ENCODE measurements around the gene DLG2. TPM values are rescaled to one million over a fixed set of nuclear protein-coding genes. Genes with fewer than 3 reads are reported as not detected.
A peak's percentile ranks its signal among the peaks of the same experiment; 100 is the strongest.
"Not testable (repeated sequence)": the region's sequence is repeated elsewhere in the genome, so short reads cannot be mapped to it uniquely, and the experiment has no call there.

The DLG2 gene
- total RNA-seq, 4 donors from 2014 or later = 2.9 to 30.2 (median 22.6) TPM

DNA sequence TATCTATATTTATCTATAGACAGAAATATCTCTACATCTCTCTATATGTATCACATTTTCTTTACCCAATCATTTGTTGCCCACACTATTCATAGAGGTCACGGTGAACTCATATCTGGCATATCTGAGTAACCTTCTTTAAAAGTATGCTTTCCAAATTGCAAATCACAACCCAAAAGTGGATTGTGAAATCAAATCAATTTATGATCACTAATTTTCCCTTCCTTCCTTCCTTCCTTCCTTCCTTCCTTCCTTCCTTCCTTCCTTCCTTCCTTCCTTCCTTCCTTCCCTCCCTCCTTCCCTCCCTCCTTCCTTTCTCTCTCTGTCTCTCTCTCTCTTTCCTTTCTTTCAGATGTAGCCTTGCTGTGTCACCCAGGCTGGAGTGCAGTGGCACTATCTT lies 1893.0 kb downstream of the DLG2 start:
- DNase-seq = no peak
- H3K4me3 ChIP-seq = no peak overlapping the region
- H3K27me3 ChIP-seq = no peaks in the 10 kb centered on the region
- no peaks in the 10 kb centered on the region for H3K4me1 ChIP-seq
- intact Hi-C loops (cut with DNase I; ENCODE audit: low total_unique reads) = no loop called here
- no peaks in the 10 kb centered on the region for H3K9me3 ChIP-seq
- no peak for TF ChIP-seq POLR2A (IDR thresholded peaks at IDR 0.05)
- TF ChIP-seq, protein P1, sequence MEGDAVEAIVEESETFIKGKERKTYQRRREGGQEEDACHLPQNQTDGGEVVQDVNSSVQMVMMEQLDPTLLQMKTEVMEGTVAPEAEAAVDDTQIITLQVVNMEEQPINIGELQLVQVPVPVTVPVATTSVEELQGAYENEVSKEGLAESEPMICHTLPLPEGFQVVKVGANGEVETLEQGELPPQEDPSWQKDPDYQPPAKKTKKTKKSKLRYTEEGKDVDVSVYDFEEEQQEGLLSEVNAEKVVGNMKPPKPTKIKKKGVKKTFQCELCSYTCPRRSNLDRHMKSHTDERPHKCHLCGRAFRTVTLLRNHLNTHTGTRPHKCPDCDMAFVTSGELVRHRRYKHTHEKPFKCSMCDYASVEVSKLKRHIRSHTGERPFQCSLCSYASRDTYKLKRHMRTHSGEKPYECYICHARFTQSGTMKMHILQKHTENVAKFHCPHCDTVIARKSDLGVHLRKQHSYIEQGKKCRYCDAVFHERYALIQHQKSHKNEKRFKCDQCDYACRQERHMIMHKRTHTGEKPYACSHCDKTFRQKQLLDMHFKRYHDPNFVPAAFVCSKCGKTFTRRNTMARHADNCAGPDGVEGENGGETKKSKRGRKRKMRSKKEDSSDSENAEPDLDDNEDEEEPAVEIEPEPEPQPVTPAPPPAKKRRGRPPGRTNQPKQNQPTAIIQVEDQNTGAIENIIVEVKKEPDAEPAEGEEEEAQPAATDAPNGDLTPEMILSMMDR (IDR thresholded peaks at IDR 0.05) = no peak
- no peak overlapping the region for H3K27ac ChIP-seq
- H3K36me3 ChIP-seq = no peaks in the 10 kb centered on the region

DNA sequence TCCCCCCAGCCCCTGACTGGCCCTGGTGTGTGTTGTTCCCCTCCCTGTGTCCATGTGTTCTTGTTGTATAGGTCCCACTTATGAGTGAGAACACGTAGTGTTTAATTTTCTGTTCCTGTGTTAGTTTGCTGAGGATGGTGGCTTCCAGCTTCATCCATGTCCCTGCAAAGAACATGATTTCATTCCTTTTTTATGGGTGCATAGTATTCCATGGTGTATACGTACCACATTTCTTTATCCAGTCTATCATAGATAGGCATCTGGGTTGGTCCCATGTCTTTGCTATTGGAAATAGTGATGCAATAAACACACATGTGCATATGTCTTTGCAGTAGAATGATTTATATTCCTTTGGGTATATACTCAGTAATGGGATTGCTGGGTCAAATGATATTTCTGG lies 1895.9 kb downstream of the DLG2 start:
- H3K9me3 ChIP-seq; H3K27me3 ChIP-seq; H3K27ac ChIP-seq; DNase-seq; H3K36me3 ChIP-seq; intact Hi-C loops (cut with DNase I; ENCODE audit: low total_unique reads); H3K4me3 ChIP-seq; H3K4me1 ChIP-seq: not testable (repeated sequence)

DNA sequence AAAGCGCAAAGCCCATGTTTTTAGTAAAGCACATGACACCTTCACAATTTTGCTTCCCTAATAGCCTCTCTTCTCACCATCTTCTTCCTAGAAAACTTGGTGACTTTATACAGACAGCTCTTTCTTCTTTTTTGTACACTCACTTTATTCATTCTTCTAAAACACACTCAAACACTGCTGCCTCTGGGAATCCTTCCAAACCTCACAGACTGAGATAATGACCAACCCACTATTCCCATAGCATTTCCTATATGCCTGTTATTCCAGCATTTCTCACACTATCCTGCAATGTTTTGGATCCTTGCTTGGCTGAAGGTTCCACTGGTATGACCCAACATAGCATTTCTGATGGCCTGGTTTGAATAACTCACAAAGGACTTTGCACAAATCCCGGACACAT lies 1898.9 kb downstream of the DLG2 start:
- Histone ChIP-seq H3K27me3 (no peaks in the 10 kb centered on the region), H3K9me3 (no peaks in the 10 kb centered on the region), H3K36me3 (no peaks in the 10 kb centered on the region), H3K27ac (no peak overlapping the region), H3K4me3 (no peak overlapping the region), H3K4me1 (no peaks in the 10 kb centered on the region)
- intact Hi-C loops (cut with DNase I; ENCODE audit: low total_unique reads) = no loop called here
- DNase-seq = no peak
- no peak for TF ChIP-seq POLR2A (IDR thresholded peaks at IDR 0.05)
- TF ChIP-seq, protein P1 (IDR thresholded peaks at IDR 0.05) = no peak

DNA sequence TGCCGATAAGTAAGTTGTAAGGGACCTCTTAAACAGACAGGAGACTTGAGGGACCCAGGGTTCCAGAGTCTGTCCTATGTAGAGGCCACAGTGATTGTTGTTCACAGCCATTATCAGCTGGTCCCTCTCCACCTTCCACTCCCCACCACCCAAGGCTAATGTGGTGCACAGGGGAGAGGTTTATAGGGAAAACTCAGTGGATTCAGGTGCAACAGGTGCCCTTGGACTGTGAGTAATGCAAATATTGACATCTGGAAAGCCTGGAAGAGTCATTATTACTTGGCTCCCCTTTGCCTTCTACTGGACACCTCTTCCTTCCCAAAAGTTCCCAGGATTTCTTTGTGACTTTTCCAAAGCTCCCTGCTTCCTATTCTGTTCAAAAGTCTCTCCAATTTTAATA lies 1899.9 kb downstream of the DLG2 start:
- DNase-seq = no peak
- no peak overlapping the region for H3K27ac ChIP-seq
- H3K9me3 ChIP-seq = no peaks in the 10 kb centered on the region
- no peak overlapping the region for H3K4me3 ChIP-seq
- no peaks in the 10 kb centered on the region for H3K4me1 ChIP-seq
- no peaks in the 10 kb centered on the region for H3K36me3 ChIP-seq
- TF ChIP-seq, protein P1 (IDR thresholded peaks at IDR 0.05) = no peak
- no peak for TF ChIP-seq POLR2A (IDR thresholded peaks at IDR 0.05)
- H3K27me3 ChIP-seq = no peaks in the 10 kb centered on the region
- intact Hi-C loops (cut with DNase I; ENCODE audit: low total_unique reads) = no loop called here

DNA sequence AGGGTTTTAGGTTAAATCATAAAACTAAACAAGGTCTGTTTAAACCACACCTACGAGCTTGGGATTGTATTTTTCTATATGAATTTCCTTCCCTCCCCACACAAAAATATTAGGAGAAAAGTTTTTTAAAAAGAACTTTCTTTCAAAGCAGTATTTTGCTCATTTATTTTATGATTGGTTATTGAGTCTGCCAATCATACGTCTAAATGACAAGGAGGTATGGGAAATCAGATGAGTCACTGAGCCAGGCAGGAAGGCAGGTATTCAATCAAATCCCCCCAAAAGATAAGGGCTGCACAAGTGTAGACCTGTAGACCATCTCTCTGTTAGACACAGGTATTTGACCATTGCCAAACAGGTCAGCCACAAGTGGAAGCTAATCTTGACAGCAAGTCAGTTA lies 1900.8 kb downstream of the DLG2 start:
- H3K4me3 ChIP-seq = no peak overlapping the region
- no peak for DNase-seq
- H3K27ac ChIP-seq = no peak overlapping the region
- H3K27me3 ChIP-seq = no peaks in the 10 kb centered on the region
- H3K9me3 ChIP-seq = no peaks in the 10 kb centered on the region
- TF ChIP-seq, protein P1 (IDR thresholded peaks at IDR 0.05) = no peak
- no peak for TF ChIP-seq POLR2A (IDR thresholded peaks at IDR 0.05)
- no peaks in the 10 kb centered on the region for H3K36me3 ChIP-seq
- intact Hi-C loops (cut with DNase I; ENCODE audit: low total_unique reads) = no loop called here
- no peaks in the 10 kb centered on the region for H3K4me1 ChIP-seq

DNA sequence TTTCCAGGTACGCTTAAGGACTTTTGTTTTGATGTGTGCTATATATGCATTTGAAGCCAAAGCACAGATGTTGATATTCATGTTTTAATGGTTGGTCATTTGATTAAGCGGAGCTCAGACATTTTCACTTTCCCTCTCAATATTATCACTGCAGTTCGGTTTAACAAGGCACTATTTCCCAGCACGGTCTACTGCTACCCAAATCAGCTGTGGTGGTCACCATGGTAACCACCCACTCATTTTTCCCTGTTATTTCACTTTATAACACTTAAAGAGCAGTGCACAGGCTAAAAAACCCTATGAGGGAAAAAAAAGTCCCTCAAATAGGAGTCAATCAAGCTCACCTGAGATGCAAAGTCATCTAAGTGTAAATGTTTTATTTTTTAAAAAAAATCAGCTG lies 1901.4 kb downstream of the DLG2 start:
- H3K4me1 ChIP-seq = no peaks in the 10 kb centered on the region
- no peak for DNase-seq
- intact Hi-C loops (cut with DNase I; ENCODE audit: low total_unique reads) = no loop called here

More for the DNA sequence above, 1901.4 kb downstream of the DLG2 start:
- H3K4me3 ChIP-seq = peak overlapping the region in 1 of 2 donors; percentile 35
- H3K27me3 ChIP-seq = no peaks in the 10 kb centered on the region
- no peaks in the 10 kb centered on the region for H3K36me3 ChIP-seq
- no peak for TF ChIP-seq POLR2A (IDR thresholded peaks at IDR 0.05)
- TF ChIP-seq, protein P1 (IDR thresholded peaks at IDR 0.05) = no peak
- peak overlapping the region; percentile 76 to 81 for H3K27ac ChIP-seq
- H3K9me3 ChIP-seq = no peaks in the 10 kb centered on the region

Measured in uterus (tissue), 4 donors.